Measurements from ENCODE around the gene MTCH1. TPM values are rescaled to one million over a fixed set of nuclear protein-coding genes. Genes with fewer than 3 reads are reported as not detected.

MTCH1 gene
- total RNA-seq, 2 donors from 2014 or later: 160 to 197 TPM

- no peak for DNase-seq
- TF ChIP-seq CTCF (IDR thresholded peaks at IDR 0.05): no peak
Measured at GRCh38 chr6:37014667-37015066, 28.7 kb upstream of the MTCH1 start.

DNA sequence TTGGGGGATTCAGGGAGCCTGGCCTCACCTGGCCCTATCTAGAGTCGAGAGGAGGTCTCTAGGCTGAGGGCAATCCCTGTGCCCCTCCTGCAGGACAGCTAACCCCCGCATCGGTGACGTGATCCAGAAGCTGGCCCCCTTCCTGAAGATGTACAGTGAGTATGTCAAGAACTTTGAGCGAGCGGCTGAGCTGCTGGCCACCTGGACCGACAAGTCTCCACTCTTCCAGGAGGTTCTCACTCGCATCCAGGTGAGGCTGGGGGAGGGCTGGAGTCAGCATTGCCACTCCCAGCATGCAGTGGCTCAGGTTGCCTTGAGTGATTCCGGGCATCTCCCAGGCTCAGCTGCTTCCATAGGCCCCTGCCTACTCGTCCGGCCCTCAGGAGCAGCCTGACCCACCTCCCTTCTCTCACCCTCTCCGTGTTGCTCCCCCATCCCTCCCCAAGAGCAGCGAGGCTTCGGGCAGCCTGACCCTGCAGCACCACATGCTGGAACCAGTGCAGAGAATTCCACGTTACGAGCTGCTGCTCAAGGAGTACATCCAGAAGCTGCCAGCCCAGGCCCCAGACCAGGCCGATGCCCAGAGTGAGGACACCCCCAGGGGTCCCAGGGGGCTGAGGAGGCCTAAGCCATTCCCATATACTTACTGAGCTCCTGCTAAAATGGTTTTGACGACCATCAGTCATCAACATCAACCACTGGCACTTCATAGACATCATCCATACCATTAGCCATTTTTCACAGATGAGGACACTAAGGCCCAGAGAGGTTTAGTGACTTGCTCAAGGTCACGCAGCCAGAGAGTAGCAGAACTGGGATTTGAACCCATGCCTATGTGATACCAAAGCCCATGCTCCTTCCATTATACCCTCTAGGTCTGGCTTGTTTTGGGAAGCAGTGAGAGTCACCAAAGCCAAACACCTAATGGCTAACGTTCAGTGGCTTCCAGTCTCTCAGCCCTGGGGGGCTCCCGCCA lies 27.8 kb upstream of the MTCH1 start:
- intact Hi-C loops (cut with DNase I): no loop called here
- no peak for TF ChIP-seq CTCF (IDR thresholded peaks at IDR 0.05)
- H3K9ac ChIP-seq (ENCODE audit: low read depth in 2 of 2, low read length in 2 of 2): no peak overlapping the region
- DNase-seq: no peak
- no peaks in the 10 kb centered on the region for H3K9me3 ChIP-seq
- no peak overlapping the region for H3K4me3 ChIP-seq
- H3K36me3 ChIP-seq: no peaks in the 10 kb centered on the region
- H3K27me3 ChIP-seq: no peaks in the 10 kb centered on the region
- no peak overlapping the region for H3K27ac ChIP-seq
- no peaks in the 10 kb centered on the region for H3K4me1 ChIP-seq

More at GRCh38 chr6:37014667-37015066, 28.7 kb upstream of the MTCH1 start:
- Histone ChIP-seq H3K4me1 (no peaks in the 10 kb centered on the region), H3K4me3 (no peak overlapping the region), H3K27ac (no peak overlapping the region), H3K9me3 (no peaks in the 10 kb centered on the region), H3K27me3 (no peaks in the 10 kb centered on the region), H3K9ac (ENCODE audit: low read depth in 2 of 2, low read length in 2 of 2) (no peak overlapping the region), H3K36me3 (no peaks in the 10 kb centered on the region)
- intact Hi-C loops (cut with DNase I): no loop called here

- no peaks in the 10 kb centered on the region for H3K9me3 ChIP-seq
- H3K9ac ChIP-seq (ENCODE audit: low read depth in 2 of 2, low read length in 2 of 2): no peak overlapping the region
- no peaks in the 10 kb centered on the region for H3K27me3 ChIP-seq
- no peak for DNase-seq
- no peaks in the 10 kb centered on the region for H3K36me3 ChIP-seq
- H3K4me1 ChIP-seq: no peaks in the 10 kb centered on the region
- no peak overlapping the region for H3K4me3 ChIP-seq
- intact Hi-C loops (cut with DNase I): no loop called here
- no peak for TF ChIP-seq CTCF (IDR thresholded peaks at IDR 0.05)
- no peak overlapping the region for H3K27ac ChIP-seq
Measured at GRCh38 chr6:37011656-37012378, 25.8 kb upstream of the MTCH1 start.

DNA sequence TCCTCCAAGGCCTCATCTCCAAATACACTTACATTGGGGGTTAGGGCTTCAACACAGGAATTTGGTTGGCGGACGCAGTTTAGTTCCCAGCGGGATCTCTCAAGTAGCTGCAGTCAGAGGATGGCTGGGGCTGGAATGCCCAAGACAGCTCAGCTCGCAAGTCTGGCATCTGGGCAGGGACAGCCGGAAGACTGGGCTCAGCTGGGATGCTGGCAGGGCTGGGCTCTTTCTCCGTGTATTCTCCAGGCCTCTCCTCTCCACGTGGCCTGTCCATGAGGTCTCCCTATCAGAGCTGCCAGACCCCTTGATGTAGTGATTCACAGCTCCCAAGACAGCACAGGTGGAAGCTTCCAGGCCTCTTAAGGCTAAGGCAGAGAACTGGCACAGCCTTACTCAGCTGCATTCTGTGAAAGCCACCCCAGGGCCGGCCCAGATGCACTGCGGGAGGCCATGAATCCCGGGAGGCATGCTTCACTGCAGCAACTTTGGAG lies 24.5 kb upstream of the MTCH1 start:
- no peaks in the 10 kb centered on the region for H3K36me3 ChIP-seq
- H3K9me3 ChIP-seq: no peaks in the 10 kb centered on the region
- H3K27ac ChIP-seq: no peak overlapping the region
- H3K4me1 ChIP-seq: no peaks in the 10 kb centered on the region
- no peak overlapping the region for H3K4me3 ChIP-seq
- no peak for DNase-seq
- no peaks in the 10 kb centered on the region for H3K27me3 ChIP-seq
- intact Hi-C loops (cut with DNase I): no loop called here
- H3K9ac ChIP-seq (ENCODE audit: low read depth in 2 of 2, low read length in 2 of 2): no peak overlapping the region
- no peak for TF ChIP-seq CTCF (IDR thresholded peaks at IDR 0.05)

Measured in colonic mucosa (tissue), 4 donors.